HG02623 (cell line): ENCODE results near the gene LYSMD3.
"Not testable (repeated sequence)": the region's sequence is repeated elsewhere in the genome, so short reads cannot be mapped to it uniquely, and the experiment has no call there.

Experiments used
- ATAC-seq: cut with Tn5 transposase; IDR thresholded peaks from one replicate; pipeline ENCODE4 v1.9.1; 2021; ENCODE audit warnings: moderate library complexity; ENCODE audit not compliant: unreplicated experiment

LYSMD3 gene

DNA sequence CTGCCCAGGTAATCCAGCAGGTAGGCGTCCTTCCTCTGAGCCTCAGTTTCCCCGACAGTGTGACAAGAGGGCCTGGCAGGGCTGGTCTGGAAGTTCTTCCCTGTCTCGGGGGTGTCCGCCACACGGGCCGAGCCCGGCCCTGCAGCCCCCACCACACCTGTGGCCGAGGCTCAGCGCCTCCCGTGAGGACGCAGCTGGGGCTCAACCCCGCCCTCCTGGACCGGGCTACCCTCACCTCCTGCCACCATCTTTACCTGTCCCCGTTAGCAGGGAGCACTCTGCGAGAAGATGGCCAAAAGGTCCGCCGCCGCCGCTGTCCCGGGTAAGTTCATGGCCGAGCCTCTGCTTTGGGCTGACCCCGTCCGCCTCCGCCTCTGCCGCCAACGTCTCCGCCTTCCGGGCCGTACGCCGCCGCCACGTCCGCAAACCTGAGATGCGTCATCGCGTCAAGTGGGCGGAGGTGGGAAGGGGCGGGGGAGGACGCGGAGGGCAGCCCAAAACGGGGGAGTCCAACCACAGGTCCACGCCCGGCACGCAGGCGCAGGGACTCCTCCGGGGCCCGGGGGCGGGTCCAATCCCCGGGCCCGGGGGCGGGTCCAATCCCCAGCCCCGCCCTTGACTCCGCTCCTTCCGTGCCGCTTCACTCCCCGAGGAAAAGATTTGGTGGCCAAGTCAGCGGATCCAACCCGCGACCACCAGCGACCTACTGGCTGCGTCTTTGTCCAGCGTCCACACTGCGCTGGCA lies at the start of gene LYSMD3:
Gene LYSMD3 (minus strand): TSS at position 391 of the 745 bp plus-strand sequence. CDS start 4,295 bp downstream, outside the sequence.
- peak; percentile 85 for ATAC-seq

DNA sequence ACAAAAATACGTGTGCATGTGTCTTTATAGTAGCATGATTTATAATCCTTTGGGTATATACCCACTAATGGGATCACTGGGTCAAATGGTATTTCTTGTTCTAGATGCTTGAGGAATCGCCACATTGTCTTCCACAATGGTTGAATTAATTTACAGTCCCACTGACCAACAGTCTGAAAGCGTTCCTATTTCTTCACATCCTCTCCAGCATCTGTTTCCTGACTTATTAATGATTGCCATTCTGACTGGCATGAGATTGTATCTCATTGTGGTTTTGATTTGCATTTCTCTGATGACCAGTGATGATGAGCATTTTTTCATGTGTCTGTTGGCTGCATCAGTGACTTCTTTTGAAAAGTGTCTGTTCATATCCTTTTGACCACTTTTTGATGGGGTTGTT lies 47.2 kb upstream of the LYSMD3 start:
- not testable (repeated sequence) for ATAC-seq

DNA sequence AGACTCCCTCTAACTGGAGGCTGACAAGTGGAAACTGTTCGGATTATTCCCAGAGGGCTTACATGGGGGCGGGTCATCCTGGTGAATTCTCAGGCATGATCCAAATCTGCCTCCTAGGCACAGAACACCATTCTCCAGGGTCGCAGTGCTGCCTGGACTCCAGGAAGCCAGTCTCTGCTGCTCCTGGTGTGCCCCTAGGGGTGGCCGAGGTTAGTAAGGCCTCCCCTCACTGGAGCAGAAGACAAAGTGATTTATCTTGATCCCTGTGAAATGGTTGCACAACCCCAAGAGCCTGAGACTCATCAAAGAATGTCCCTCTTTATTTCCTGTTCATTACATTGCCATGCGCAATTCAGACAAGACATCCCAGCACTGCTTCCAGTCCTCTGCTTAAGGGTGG lies 46.3 kb upstream of the LYSMD3 start:
- ATAC-seq, result no peak

DNA sequence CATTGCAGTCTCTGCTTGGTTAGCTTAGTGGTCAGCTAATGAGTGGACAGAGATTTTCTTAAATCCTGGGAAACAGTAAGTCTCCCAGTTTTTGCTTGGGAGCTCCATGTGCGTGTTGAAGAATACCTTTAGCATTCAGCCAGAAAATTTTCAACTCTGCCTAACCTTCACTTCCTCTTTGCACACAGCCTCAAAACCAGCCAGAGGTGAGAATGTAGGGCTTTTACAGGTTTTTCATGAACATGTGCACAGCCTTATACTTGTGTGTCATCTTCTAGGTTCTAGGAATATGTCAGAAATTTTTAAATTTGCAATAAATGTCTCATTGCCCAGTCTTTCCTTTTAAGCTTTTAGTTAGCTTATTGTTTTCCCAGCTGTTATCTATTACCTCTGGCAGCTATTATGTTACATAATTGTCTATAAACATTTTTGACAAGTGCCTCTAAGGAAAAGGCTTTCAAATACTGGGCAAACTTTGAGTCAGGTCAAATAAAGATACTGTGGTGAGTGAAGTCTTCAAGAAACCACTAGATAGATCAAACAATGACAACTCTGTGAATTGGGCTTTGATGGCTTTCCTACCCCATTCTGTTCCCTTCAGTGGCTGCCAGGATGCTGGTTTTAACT lies 41.9 kb upstream of the LYSMD3 start:
- no peak for ATAC-seq

DNA sequence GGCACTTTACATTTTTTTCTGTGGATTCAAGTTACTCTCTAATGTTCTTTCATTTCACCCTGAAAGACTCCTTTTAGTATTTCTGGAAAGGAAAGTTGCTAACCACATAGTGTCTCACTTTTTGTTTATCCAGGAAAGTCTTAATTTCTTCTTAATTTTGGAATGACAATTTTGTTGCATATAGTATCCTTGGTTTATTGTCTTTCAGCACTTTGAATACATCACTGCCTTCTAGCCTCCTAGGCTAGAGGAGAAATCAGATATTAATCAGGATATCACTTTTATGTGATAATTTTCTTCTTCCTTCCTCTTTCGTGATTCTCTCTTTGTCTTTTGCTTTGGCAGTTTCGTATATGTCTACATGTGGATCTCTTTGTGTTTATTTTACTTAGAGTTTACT lies 40.6 kb upstream of the LYSMD3 start:
- no peak for ATAC-seq

DNA sequence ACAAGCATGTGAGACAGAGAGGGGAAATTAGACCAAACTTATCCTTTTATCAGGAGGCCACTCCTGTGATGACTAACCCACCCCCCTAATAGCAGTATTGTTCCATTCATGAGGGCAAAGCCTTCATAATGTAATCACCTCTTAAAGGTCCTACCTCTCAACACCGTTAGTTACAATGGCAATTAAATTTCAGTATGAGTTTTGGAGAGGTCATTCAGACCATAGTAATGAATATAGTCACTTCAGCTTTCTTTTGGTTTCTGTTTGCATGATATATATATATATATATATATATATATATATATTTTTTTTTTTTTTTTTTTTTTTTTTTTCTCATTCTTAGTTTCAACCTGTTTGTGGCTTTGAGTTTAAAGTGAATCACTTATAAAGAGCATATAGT lies 39.7 kb upstream of the LYSMD3 start:
- ATAC-seq, result no peak

DNA sequence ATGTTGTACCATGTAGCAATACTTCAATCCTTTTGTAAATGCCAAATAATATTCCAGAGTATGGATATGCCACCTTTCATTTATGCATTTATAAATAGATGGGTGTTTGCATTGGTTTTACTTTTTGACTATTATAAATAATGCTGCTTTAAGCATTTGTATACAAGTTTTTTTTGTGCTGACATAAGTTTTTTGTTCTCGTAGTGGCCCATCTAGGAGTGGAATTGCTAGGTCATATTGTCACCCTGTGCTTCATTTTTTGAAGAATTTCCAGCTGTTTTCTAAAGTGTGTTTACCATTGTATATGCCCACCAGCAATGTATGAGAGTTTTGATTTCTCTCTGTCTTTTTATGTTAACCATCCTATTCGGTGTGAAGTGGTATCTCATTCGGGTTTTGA lies 36.1 kb upstream of the LYSMD3 start:
- ATAC-seq, result no peak

DNA sequence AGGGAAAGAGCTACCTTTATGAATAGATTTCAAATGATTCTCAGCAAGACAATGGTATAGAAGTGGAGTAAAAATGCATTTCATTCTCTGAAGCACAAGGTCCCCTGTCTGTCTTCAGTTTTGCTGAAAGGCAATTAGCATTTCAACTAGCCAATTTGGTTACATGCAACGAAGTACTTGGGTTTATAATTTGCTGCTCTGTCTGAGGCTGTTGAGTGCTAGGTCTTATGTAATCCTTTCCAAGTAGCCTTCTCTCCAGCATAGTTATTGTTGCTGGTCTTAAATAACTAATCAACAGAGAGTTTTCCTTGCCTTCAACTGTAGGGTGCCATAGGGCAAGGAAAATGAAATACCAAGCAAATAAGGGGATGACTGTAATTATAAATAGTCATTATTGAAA lies 33.7 kb upstream of the LYSMD3 start:
- ATAC-seq, result no peak

DNA sequence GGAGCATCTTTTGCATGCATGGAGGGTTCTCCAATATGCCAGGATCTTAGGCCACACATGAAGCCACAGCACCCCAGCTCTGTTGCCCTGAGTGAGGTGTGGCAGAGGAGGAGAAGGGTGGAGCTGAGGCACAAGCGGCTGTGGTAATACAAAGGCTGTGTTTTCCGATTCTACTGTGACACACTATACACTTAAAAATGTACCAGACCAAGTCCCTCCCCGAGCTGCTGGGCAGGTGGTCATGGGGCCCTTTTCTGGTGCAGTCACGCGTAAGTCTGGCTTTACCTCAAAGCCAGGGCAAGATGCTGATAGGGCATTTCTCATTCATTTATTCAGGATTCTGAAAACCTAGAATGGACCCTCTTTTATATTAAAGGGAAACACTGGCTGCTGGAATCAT lies 33.0 kb upstream of the LYSMD3 start:
- ATAC-seq, result no peak

DNA sequence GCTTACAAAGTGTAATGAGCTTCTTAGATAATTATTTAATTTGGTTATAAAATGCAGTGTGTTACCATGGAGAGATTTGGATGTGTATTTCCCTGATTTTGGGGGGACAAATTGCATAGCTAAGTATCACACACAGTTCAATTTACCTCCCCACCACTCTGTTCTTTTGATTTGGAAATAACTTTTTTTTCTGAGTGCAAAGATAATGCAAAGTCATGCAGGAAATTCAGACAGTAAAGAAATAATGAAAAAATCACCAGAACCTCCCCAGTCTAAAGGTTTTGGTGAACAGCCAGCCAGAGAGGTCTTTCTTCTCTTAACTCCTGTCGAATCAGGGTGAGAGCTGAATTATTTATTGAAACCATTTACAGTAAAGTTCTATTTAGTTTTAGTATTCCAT lies 32.4 kb upstream of the LYSMD3 start:
- no peak for ATAC-seq

DNA sequence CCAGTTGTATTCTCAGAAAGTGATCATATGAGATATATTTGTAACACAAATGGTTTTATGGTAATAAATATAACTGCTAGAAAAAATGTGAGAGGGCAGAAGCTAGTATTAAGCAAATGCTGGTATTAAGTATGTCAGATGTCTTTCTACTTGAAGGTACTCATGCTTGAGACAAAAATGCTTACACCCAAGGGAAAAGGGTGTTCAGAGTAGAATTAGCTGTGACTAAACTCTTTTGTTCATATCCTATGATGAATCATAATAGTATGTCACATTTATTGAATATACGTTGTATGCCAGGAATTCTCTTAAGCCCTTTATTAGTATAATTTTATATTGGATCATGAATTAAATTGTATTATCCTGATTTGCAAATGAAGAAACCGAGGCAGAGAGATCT lies 31.4 kb upstream of the LYSMD3 start:
- no peak for ATAC-seq

DNA sequence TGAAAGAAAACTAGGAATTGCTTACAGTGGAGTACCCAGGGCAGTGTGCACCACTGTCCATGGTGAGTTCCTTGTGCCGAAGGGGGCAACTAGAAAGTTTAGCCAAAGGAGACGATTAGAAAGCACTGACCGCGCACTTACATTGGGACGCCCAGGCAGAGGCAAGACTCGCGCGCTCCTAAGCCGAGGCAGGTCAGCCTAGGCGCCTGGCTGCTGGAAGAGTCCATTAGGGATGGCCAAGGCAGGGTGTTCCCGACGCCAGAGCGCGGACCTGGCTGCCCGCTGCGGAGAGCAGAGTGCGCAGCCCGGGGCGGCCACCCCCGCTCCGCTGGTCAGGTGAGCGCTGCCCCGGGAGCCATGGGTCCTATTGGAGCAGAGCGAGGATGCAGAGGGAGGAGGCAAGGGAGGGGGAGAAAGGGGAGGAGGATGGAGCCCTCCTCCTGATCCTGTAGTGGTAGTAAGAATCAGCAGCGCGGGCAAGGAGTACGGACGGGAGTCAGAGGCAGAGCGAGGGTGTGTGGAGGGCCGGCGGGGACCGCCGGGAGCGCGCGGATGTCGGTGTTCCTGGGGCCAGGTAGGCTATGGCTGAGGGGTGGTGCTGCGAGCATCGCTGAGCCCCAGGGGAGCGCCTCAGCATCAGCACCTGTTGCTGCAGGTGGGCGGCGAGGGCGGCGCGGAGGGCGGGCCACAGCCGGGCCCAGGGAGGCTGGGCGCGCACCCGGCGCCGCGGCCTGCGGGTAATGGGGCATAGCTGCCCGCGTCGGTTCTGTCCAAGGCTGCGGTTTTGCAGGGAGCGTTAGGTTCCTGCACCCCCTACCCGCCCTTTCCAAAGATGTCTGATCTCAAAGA lies 29.2 kb upstream of the LYSMD3 start, which contains the start of gene ADGRV1:
Gene ADGRV1 (plus strand): TSS at position 454 of the 849 bp plus-strand sequence. CDS start 99 bp downstream, at position 553.
- no peak for ATAC-seq

DNA sequence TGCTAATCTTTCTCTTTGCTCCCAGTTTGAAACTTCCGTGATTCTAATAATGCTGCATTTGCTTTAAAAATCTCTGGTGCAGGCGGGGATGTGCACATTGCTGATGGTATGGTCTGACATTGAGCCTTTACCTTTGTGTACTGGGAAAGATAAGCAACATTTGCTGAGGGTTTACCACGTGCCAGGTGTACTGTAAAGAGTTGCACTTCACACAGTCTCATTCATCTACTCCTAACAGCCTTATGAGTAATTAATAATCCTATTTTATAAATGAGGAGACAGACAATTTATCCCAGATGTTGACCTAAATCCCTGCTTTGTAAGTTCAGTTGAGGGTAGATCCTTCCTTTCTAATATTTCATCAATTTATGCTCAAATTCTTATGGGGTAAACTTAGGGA lies 28.5 kb upstream of the LYSMD3 start:
- no peak for ATAC-seq

DNA sequence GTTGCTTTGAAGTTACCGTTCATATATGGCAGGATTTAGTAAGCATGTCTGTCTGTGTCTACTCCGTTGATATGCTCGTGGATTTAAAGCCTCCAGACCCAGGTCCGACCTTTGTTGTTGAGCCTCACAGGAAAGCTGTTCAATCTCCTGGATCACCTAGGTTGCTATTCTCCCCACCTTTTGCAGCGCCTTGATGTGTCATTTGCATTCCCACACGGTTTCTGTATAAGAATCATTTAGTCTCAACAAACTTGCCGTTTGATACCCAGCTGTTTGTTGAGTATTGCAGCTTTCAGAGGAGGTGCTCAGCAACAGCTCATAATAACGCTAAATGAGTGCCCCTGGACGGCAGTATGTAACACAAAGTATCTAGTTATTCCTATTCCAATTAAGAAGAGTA lies 28.0 kb upstream of the LYSMD3 start:
- no peak for ATAC-seq

DNA sequence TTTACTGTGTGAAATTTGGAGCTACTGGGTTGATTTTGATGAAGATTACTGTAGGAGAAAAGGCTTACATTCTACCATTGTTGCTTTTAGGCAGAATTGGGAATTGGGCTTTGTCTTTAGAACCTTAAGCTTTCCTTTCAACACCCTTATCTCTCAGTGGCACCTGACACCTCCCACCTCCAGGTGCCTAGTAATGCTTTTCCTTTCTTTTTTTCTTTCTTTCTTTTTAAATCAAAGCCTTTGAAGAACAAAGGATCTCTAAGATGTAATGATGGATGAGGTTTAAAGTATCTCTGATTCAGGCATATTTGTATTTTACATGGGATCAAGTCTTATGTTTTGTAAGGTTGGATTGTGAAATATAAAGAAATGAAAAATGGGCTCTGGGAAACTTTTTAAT lies 26.3 kb upstream of the LYSMD3 start:
- no peak for ATAC-seq

DNA sequence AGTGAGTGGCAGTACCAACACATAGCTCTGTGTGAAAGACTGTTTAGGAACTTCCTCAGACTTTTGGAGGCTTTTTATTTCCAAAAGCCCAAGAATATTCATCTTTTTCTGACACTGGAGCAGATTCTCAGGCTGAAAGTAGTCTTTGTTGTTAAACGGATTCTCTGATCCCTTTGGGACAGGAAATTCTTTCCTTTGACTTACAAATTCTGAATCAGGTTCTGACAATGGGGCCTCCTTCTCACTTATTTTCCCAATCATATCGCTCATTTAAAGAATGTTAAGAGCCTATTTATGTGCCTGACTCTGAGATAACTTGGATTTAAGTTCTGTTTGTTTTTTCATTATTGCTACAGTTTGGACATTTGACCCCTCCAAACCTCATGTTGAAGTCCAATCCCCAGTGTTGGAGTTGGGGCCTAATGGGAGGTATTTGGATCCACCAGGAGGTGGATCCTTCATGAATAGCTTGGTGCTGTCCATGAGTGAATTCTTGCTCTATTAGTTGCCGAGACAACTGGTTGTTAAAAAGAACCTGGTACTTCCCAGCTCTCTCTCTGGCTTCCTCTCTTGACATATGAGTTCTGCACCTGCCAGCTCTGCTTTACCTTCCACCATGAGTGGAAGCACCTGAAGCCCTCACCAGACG lies 25.1 kb upstream of the LYSMD3 start:
- no peak for ATAC-seq

DNA sequence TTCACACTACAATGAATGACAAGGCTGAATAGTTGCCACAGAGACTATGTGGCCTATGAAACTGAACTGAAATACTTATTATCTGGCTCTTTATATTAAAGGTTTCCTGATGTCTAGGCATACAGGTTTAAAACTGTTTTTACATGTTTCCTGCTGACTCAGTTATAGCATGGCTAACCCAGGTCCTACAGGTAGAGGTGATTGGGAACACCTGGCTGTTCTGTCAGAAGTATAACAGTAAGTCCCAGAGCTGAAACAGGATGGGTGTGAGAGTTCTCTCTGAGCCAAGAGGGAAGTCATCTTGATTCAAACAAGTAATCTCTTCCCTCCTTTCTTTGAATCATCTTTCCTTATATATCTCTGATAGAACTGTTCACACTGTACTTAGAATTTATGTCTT lies 24.3 kb upstream of the LYSMD3 start:
- no peak for ATAC-seq

DNA sequence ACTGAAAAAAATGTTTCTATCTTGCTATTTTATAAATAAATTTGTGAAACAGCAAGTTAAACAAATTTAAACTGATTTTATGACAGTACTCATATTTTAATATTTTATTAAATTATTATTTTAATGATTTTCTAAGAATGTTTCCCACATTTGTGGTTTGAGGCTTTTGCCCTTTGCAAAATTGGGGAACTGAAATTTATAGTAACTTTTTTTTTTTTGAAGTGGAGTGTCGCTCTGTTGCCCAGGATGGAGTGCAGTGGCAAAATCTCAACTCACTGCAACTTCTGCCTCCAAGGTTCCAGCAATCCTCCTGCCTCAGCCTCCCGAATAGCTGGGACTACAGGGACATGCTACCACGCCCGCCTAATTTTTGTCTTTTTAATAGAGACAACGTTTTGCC lies 22.0 kb upstream of the LYSMD3 start:
- no peak for ATAC-seq

DNA sequence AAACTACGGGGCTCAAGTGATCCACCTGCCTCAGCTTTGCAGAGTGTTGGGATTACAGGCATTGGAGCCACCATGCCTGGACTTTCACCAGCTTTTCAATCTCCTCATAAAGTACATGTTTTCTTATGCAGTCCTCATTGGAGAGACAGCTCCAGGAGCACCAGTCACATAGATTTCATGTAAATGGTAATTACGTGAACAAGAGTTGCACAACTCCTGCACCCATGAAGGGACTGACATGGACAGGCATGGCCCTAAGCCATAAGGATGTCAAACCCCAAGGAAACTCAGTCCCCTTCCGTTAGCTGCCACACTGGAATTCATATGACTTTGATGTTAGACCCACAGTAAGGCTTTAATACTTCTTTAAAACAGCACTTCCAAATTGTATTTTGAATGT lies 21.6 kb upstream of the LYSMD3 start:
- no peak for ATAC-seq

DNA sequence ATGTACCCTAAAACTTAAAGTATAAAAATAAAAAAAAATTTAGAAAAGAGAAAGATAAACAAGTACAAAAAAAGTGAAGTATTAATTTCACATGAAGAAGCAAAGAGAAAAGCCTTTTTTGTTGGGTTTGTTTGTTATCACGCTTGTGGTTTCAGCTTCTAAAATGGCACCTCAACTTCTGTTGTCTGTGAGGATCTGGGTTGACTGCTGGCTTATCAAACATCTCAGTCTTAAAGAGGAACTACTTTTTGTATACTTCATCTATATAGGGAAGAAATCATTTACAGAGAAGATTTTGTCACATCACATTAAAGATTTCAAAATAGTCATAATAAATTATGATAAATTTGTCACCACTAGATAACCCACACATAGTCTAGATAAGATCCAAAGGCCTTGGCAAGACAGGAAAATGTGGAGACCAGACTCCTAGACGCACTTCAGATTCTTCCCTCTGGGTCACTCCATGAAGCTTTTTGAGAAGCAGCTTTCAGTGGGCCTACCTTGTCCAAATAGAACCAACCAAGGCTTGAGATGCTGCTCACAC lies 20.4 kb upstream of the LYSMD3 start:
- ATAC-seq, result no peak

DNA sequence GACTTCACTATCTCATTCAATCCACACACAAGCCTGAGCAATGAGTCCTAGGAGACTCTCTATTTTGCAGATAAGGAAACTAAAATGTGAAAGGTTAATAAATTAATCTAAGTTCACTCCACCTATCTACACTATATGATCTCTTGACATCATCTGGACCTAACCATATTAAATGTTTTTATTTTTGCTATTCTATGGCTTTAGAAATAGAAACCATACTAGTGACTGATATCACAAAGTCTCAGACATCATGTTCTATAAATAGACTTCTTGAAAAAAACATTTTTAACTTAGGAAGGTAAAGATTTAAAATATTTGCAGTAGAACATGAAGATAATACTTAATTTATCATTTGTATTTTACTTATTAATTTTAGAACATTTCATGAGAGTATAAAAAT lies 19.8 kb upstream of the LYSMD3 start:
- no peak for ATAC-seq
